ENCODE measurements around the gene XRCC1.

DNA sequence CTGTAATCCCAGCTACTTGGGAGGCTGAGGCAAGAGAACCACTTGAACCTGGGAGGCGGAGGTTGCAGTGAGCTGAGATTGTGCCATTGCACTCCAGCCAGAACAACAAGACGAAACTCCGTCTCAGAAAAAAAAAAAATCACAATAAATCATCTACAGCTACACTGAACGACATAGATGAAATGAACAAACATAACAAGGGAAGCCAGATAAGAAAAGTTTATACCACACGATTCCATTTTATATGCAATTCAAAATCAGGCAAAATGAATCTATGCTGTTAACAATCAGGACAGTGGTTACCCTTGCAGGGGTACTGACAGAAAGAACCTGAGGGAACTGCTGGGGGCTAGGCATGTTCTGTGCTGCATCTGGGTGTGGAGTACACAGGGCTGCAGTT lies 5.7 kb downstream of the XRCC1 start:
- TF ChIP-seq, protein P1, sequence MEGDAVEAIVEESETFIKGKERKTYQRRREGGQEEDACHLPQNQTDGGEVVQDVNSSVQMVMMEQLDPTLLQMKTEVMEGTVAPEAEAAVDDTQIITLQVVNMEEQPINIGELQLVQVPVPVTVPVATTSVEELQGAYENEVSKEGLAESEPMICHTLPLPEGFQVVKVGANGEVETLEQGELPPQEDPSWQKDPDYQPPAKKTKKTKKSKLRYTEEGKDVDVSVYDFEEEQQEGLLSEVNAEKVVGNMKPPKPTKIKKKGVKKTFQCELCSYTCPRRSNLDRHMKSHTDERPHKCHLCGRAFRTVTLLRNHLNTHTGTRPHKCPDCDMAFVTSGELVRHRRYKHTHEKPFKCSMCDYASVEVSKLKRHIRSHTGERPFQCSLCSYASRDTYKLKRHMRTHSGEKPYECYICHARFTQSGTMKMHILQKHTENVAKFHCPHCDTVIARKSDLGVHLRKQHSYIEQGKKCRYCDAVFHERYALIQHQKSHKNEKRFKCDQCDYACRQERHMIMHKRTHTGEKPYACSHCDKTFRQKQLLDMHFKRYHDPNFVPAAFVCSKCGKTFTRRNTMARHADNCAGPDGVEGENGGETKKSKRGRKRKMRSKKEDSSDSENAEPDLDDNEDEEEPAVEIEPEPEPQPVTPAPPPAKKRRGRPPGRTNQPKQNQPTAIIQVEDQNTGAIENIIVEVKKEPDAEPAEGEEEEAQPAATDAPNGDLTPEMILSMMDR (IDR thresholded peaks at IDR 0.05): no peak
- no peak for TF ChIP-seq SIN3A (IDR thresholded peaks at IDR 0.05; ENCODE audit: borderline replicate concordance, insufficient read depth, low read depth, low read length)
- TF ChIP-seq, protein P2, sequence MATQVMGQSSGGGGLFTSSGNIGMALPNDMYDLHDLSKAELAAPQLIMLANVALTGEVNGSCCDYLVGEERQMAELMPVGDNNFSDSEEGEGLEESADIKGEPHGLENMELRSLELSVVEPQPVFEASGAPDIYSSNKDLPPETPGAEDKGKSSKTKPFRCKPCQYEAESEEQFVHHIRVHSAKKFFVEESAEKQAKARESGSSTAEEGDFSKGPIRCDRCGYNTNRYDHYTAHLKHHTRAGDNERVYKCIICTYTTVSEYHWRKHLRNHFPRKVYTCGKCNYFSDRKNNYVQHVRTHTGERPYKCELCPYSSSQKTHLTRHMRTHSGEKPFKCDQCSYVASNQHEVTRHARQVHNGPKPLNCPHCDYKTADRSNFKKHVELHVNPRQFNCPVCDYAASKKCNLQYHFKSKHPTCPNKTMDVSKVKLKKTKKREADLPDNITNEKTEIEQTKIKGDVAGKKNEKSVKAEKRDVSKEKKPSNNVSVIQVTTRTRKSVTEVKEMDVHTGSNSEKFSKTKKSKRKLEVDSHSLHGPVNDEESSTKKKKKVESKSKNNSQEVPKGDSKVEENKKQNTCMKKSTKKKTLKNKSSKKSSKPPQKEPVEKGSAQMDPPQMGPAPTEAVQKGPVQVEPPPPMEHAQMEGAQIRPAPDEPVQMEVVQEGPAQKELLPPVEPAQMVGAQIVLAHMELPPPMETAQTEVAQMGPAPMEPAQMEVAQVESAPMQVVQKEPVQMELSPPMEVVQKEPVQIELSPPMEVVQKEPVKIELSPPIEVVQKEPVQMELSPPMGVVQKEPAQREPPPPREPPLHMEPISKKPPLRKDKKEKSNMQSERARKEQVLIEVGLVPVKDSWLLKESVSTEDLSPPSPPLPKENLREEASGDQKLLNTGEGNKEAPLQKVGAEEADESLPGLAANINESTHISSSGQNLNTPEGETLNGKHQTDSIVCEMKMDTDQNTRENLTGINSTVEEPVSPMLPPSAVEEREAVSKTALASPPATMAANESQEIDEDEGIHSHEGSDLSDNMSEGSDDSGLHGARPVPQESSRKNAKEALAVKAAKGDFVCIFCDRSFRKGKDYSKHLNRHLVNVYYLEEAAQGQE (IDR thresholded peaks at IDR 0.05; ENCODE audit: insufficient read depth in 1 of 2, low read depth in 2 of 2, low read length in 1 of 2): no peak
- no peak for TF ChIP-seq POLR2AphosphoS5 (IDR thresholded peaks at IDR 0.05; ENCODE audit: low read depth, low read length)
- TF ChIP-seq TCF7L2 (IDR thresholded peaks at IDR 0.05; ENCODE audit: low read depth, low read length): no peak
